ENCODE data around the gene IRX3.

Gene IRX3

DNA sequence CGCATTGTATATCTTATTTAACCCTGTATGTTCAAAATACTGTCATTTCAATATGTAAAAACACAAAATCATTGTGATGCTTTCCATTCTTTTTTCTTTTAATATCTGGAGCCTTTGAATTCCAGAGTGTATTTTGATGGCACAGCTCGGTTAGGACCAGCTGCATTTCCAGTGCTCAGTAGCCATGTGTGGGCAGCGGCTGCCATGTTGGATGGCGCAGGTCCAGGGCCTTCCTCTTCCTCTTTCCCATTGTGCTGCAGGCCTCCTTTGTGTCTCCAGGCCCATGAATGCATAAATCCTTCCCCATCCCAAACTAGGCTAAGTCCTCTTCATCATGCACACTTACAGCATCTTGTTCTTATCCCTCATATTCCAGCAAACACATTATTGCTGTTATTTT, 13.0 kb downstream of the IRX3 start:
- H3K4me3 ChIP-seq (ENCODE audit: low read depth, low read length), result no peak overlapping the region
- no peak for DNase-seq
- TF ChIP-seq, protein P1, sequence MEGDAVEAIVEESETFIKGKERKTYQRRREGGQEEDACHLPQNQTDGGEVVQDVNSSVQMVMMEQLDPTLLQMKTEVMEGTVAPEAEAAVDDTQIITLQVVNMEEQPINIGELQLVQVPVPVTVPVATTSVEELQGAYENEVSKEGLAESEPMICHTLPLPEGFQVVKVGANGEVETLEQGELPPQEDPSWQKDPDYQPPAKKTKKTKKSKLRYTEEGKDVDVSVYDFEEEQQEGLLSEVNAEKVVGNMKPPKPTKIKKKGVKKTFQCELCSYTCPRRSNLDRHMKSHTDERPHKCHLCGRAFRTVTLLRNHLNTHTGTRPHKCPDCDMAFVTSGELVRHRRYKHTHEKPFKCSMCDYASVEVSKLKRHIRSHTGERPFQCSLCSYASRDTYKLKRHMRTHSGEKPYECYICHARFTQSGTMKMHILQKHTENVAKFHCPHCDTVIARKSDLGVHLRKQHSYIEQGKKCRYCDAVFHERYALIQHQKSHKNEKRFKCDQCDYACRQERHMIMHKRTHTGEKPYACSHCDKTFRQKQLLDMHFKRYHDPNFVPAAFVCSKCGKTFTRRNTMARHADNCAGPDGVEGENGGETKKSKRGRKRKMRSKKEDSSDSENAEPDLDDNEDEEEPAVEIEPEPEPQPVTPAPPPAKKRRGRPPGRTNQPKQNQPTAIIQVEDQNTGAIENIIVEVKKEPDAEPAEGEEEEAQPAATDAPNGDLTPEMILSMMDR (IDR thresholded peaks at IDR 0.05; ENCODE audit: low read depth, low read length), result no peak
- H3K27me3 ChIP-seq, result no peaks in the 10 kb centered on the region
- H3K9me3 ChIP-seq, result no peaks in the 10 kb centered on the region
- H3K4me1 ChIP-seq, result no peaks in the 10 kb centered on the region
- H3K36me3 ChIP-seq, result no peaks in the 10 kb centered on the region

DNA sequence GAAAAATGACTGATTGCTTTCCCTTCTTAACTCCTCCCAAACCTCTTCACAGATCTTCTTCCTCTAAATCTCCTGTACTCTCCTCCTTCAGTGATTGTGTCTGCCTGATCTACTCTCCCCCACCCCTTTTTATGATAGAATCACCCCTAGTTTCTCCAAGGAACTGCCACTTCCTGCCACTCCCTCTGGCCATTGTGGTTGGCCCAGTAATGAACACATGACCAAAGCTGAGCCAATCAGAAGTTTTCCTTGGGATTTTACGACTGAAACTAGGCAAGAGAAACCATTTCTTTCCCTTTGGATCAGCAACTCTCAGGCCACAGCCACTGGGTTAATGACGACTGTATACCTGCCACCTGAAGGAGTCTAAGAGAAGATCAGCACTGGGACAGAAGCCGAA, 15.9 kb downstream of the IRX3 start:
- Histone ChIP-seq H3K4me1 (no peaks in the 10 kb centered on the region), H3K9me3 (no peaks in the 10 kb centered on the region), H3K4me3 (ENCODE audit: low read depth, low read length) (no peak overlapping the region), H3K27me3 (no peaks in the 10 kb centered on the region), H3K36me3 (no peaks in the 10 kb centered on the region)
- TF ChIP-seq, protein P1 (IDR thresholded peaks at IDR 0.05; ENCODE audit: low read depth, low read length), result no peak
- no peak for DNase-seq

DNA sequence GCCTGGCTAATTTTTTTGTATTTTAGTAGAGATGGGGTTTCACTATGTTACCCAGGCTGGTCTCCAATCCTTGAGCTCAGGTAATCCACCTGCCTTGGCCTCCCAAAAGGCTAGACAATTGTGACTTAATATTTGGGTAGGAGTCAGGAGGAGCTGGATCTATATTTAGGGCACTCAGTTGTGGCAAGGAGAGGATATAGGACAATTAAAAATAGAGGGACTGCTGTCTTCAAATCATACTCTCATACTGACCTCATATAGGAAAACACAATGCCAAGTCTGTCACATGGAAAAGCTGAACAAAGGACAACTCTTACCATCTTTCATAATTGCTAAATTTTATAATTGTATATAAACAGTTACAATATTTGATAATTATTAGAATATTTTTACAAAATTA, 17.1 kb downstream of the IRX3 start:
- H3K4me1 ChIP-seq, result no peaks in the 10 kb centered on the region

DNA sequence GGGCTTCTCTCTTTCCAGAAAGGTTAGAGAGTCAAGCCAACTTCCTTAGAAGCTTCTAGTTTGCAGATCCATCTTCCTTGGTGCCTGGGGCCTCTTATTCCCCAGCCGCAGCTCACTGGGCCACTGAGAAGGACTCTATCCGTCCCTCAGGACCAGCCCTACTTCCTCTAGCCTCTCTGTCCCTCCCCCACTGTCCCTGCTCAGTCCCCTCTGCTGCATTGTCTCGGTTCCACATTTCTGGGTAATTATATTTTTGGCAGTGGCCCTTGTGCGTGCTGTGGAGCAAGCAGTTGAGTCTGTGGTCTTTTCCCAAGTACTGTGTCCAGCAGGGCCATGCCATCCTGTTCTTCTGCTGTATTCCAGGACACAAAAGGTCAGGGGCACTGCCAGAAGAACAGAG, 17.8 kb downstream of the IRX3 start:
- DNase-seq, result no peak
- Histone ChIP-seq H3K4me1 (no peaks in the 10 kb centered on the region), H3K36me3 (no peaks in the 10 kb centered on the region), H3K4me3 (ENCODE audit: low read depth, low read length) (no peak overlapping the region), H3K9me3 (no peaks in the 10 kb centered on the region), H3K27me3 (peaks cover 4% of the 10 kb centered on the region; the same call in 1 of the 2 replicates)
- TF ChIP-seq, protein P1 (IDR thresholded peaks at IDR 0.05; ENCODE audit: low read depth, low read length), result no peak

More for the DNA sequence above, 17.1 kb downstream of the IRX3 start:
- no peak for DNase-seq
- H3K27me3 ChIP-seq, result peaks cover 4% of the 10 kb centered on the region; the same call in 1 of the 2 replicates
- H3K36me3 ChIP-seq, result no peaks in the 10 kb centered on the region
- no peaks in the 10 kb centered on the region for H3K9me3 ChIP-seq
- H3K4me3 ChIP-seq (ENCODE audit: low read depth, low read length), result no peak overlapping the region
- TF ChIP-seq, protein P1 (IDR thresholded peaks at IDR 0.05; ENCODE audit: low read depth, low read length), result no peak

DNA sequence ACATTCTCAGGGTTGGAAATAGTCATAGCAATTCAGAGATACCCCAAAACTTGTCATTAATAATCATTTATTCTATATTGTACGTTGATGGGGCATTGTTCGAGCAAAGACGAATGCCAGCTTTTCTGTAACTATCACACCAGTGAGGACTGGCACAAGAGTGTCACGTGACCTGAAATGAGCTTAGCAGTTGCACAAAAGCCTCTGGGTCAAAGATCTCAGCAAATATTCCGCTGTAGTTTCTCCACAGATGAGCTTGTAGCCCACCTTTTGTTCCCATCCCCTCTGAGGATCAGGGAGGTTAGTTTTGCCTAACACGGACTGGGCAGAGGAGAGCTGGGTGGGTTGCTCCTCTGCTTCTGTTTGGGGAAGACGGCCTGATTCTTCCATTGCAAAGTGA, 18.2 kb downstream of the IRX3 start:
- Histone ChIP-seq H3K36me3 (no peaks in the 10 kb centered on the region), H3K4me1 (no peaks in the 10 kb centered on the region), H3K27me3 (peaks cover 4% of the 10 kb centered on the region; the same call in 1 of the 2 replicates), H3K9me3 (no peaks in the 10 kb centered on the region), H3K4me3 (ENCODE audit: low read depth, low read length) (no peak overlapping the region)
- no peak for DNase-seq
- TF ChIP-seq, protein P1 (IDR thresholded peaks at IDR 0.05; ENCODE audit: low read depth, low read length), result no peak

DNA sequence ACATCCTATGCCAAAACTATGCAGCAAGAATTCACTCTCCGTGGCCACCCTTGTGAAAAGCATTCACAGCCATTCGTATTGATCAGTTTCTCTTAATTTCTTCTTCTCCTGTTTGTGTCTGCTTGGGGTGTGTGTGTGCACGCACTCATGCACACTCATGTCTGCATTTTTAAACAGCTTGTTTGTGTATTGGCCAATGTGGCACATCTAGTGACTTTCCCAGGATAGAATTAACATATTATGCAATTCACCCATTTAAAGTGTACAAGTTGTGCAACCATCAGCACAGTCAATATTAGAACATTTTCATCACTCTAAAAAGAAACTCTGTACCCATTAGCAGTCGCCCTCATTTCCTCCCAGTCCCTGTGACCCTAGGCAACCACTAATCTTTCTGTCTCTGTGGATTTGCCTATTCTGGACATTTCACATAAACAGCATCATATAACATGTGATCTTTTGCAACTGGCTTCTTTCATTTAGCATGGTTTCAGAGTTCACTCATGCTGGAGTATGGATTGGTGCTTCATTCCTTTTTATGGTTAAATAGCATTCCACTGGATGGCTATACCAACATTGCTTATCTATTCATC, 20.1 kb downstream of the IRX3 start:
- H3K4me1 ChIP-seq, result no peaks in the 10 kb centered on the region
- no peaks in the 10 kb centered on the region for H3K9me3 ChIP-seq
- peaks cover 8% of the 10 kb centered on the region; the same call in 1 of the 2 replicates for H3K27me3 ChIP-seq
- no peaks in the 10 kb centered on the region for H3K36me3 ChIP-seq
- no peak for DNase-seq
- no peak overlapping the region for H3K4me3 ChIP-seq (ENCODE audit: low read depth, low read length)
- TF ChIP-seq, protein P1 (IDR thresholded peaks at IDR 0.05; ENCODE audit: low read depth, low read length), result no peak
